H9 (cell line): ENCODE measurements around the gene SLC25A26. TPM values are rescaled to one million over a fixed set of nuclear protein-coding genes. Genes with fewer than 3 reads are reported as not detected.

Source experiments
- DNase-seq: peaks from one replicate; pipeline ENCODE4 v3.0.0-alpha.2; 2017
- H2AFZ ChIP-seq: one replicate; pipeline ENCODE4 v1.6.1; 2013; ENCODE audit warnings: mild to moderate bottlenecking, low read length, control low read depth, moderate library complexity
- H2AK5ac ChIP-seq: 2 replicates; pipeline ENCODE4 v1.6.1; 2013; ENCODE audit warnings: low read length, control low read depth, mixed read lengths; ENCODE audit not compliant: insufficient read length
- H2BK120ac ChIP-seq: one replicate; pipeline ENCODE4 v1.6.1; 2013; ENCODE audit warnings: low read depth, mild to moderate bottlenecking, low read length, control low read depth, inconsistent platforms; ENCODE audit not compliant: poor library complexity, severe bottlenecking
- H2BK12ac ChIP-seq: 2 replicates; pipeline ENCODE4 v1.6.1; 2013; ENCODE audit warnings: low read length, control low read depth, mixed read lengths, low read depth; ENCODE audit not compliant: insufficient read length
- H2BK15ac ChIP-seq: 2 replicates; pipeline ENCODE4 v1.6.1; 2013; ENCODE audit warnings: low read depth, low read length, control low read depth
- H2BK20ac ChIP-seq: one replicate; pipeline ENCODE4 v1.6.1; 2013; ENCODE audit warnings: low read depth, mild to moderate bottlenecking, low read length, control low read depth, inconsistent platforms; ENCODE audit not compliant: poor library complexity, severe bottlenecking
- H2BK5ac ChIP-seq: 2 replicates; pipeline ENCODE4 v1.6.1; 2013; ENCODE audit warnings: low read length, control low read depth, mixed read lengths; ENCODE audit not compliant: insufficient read length
- H3K14ac ChIP-seq: 2 replicates; pipeline ENCODE4 v1.6.1; 2013; ENCODE audit warnings: low read length, control low read depth; ENCODE audit not compliant: insufficient read depth
- H3K18ac ChIP-seq: 2 replicates; pipeline ENCODE4 v1.6.1; 2013; ENCODE audit warnings: low read depth, mild to moderate bottlenecking, mixed read lengths, low read length, control low read depth; ENCODE audit not compliant: insufficient read length
- H3K23ac ChIP-seq: 2 replicates; pipeline ENCODE4 v1.6.1; 2013; ENCODE audit warnings: low read length, control low read depth, mixed read lengths, low read depth; ENCODE audit not compliant: insufficient read length
- H3K23me2 ChIP-seq: 2 replicates; pipeline ENCODE4 v1.6.1; 2013; ENCODE audit warnings: low read depth, mild to moderate bottlenecking, mixed read lengths, low read length, control low read depth; ENCODE audit not compliant: insufficient read length, poor library complexity, severe bottlenecking
- H3K27ac ChIP-seq: 2 replicates; pipeline ENCODE4 v1.5.1; 2013; ENCODE audit warnings: low read length, control low read depth, mixed read lengths, low read depth; ENCODE audit not compliant: insufficient read length
- H3K27me3 ChIP-seq: 2 replicates; pipeline ENCODE4 v1.6.1; 2013; ENCODE audit warnings: low read length, control low read depth, inconsistent platforms; ENCODE audit not compliant: insufficient read depth
- H3K4ac ChIP-seq: 2 replicates; pipeline ENCODE4 v1.6.1; 2013; ENCODE audit warnings: low read depth, mild to moderate bottlenecking, control low read depth, inconsistent platforms, low read length, moderate library complexity
- H3K4me1 ChIP-seq: 2 replicates; pipeline ENCODE4 v1.6.1; 2013; ENCODE audit warnings: low read length, control low read depth, inconsistent platforms; ENCODE audit not compliant: insufficient read depth
- H3K4me2 ChIP-seq: 2 replicates; pipeline ENCODE4 v1.6.1; 2013; ENCODE audit warnings: low read length, control low read depth, mixed read lengths; ENCODE audit not compliant: insufficient read length, insufficient read depth
- H3K56ac ChIP-seq: 2 replicates; pipeline ENCODE4 v1.6.1; 2013; ENCODE audit warnings: low read depth, mild to moderate bottlenecking, mixed read lengths, low read length, control low read depth; ENCODE audit not compliant: insufficient read length
- H3K79me1 ChIP-seq: 2 replicates; pipeline ENCODE4 v1.6.1; 2013; ENCODE audit warnings: low read depth, mild to moderate bottlenecking, moderate library complexity, low read length, control low read depth, inconsistent platforms; ENCODE audit not compliant: insufficient read depth, poor library complexity, severe bottlenecking
- H3K79me2 ChIP-seq: 2 replicates; pipeline ENCODE4 v1.6.1; 2013; ENCODE audit warnings: low read length, control low read depth, inconsistent platforms; ENCODE audit not compliant: insufficient read depth
- H3K9ac ChIP-seq: 2 replicates; pipeline ENCODE4 v1.6.1; 2013; ENCODE audit warnings: low read length, control low read depth, mixed read lengths; ENCODE audit not compliant: insufficient read length; ENCODE audit errors: extremely low read depth
- H3K9me3 ChIP-seq: one replicate; pipeline ENCODE4 v1.6.1; 2013; ENCODE audit warnings: low read depth, low read length, inconsistent platforms; ENCODE audit not compliant: control insufficient read depth
- H3T11ph ChIP-seq: one replicate; pipeline ENCODE4 v1.6.1; 2013; ENCODE audit warnings: mild to moderate bottlenecking, low read length, control low read depth, inconsistent platforms
- H4K20me1 ChIP-seq: one replicate; pipeline ENCODE4 v1.6.1; 2013; ENCODE audit not compliant: control insufficient read depth, insufficient read length, insufficient read depth
- H4K5ac ChIP-seq: 2 replicates; pipeline ENCODE4 v1.6.1; 2013; ENCODE audit warnings: low read depth, mild to moderate bottlenecking, mixed read lengths, low read length, control low read depth; ENCODE audit not compliant: insufficient read length
- H4K8ac ChIP-seq: replicated peaks from 2 replicates; pipeline ENCODE4 v1.6.1; 2013; ENCODE audit warnings: low read length, control low read depth, mixed read lengths, low read depth; ENCODE audit not compliant: insufficient read length
- H4K91ac ChIP-seq: 2 replicates; pipeline ENCODE4 v1.6.1; 2013; ENCODE audit warnings: low read depth, mild to moderate bottlenecking, moderate library complexity, mixed read lengths, low read length, control low read depth; ENCODE audit not compliant: insufficient read length
- H3K27ac Mint-ChIP-seq, 3 experiments: 2 replicates in 2 of 3; 3 replicates in 1 of 3; pipeline ENCODE4 v1.8.0; 2020 to 2021; ENCODE audit warnings: mixed read lengths in 3 of 3, mild to moderate bottlenecking in 1 of 3, moderate library complexity in 1 of 3
- H3K27me3 Mint-ChIP-seq: 2 replicates; pipeline ENCODE4 v1.8.0; 2021; ENCODE audit warnings: low read depth, mild to moderate bottlenecking, moderate library complexity, mixed read lengths
- H3K36me3 Mint-ChIP-seq, 3 experiments: 2 replicates in 2 of 3; 3 replicates in 1 of 3; pipeline ENCODE4 v1.8.0; 2020 to 2021; ENCODE audit warnings: low read depth in 3 of 3, mixed read lengths in 3 of 3; ENCODE audit not compliant: insufficient read depth in 1 of 3
- H3K4me1 Mint-ChIP-seq, 2 experiments: 2 replicates each; pipeline ENCODE4 v1.8.0; 2020; ENCODE audit warnings: mixed read lengths in 2 of 2
- H3K4me3 Mint-ChIP-seq, 2 experiments: 2 replicates in 1 of 2; 3 replicates in 1 of 2; pipeline ENCODE4 v1.8.0; 2020 to 2021; ENCODE audit warnings: mild to moderate bottlenecking in 2 of 2, mixed read lengths in 2 of 2, moderate library complexity in 1 of 2
- H3K9me3 Mint-ChIP-seq, 2 experiments: 2 replicates in 1 of 2; 3 replicates in 1 of 2; pipeline ENCODE4 v1.8.0; 2020; ENCODE audit warnings: mild to moderate bottlenecking in 2 of 2, mixed read lengths in 2 of 2, moderate library complexity in 1 of 2
- CTCF ChIP-seq: fragments of 200-600 bp; sonication (generic); conservative IDR thresholded peaks from 3 replicates; pipeline ENCODE4 v1.8.0; 2021; ENCODE audit warnings: antibody characterized with exemption, mild to moderate bottlenecking
- total RNA-seq: library from RNA; stranded (reverse); gene quantifications from 2 replicates; pipeline ENCODE4 v1.2.1, GENCODE V29; 2021

Gene SLC25A26
- total RNA-seq, 1 experiment from 2014 or later: 30.2 TPM

GRCh38 chr3:66390013-66390412 lies 169.2 kb downstream of the SLC25A26 start:
- H3K18ac ChIP-seq: no peak overlapping the region
- H4K5ac ChIP-seq: no peak overlapping the region
- no peak for DNase-seq
- H4K20me1 ChIP-seq: no peaks in the 10 kb centered on the region
- peaks cover 7 to 13% of the 10 kb centered on the region in 2 experiments for H3K4me1 Mint-ChIP-seq
- no peak overlapping the region for H3K4me3 Mint-ChIP-seq
- H3K9me3 Mint-ChIP-seq: no peaks in the 10 kb centered on the region
- H2BK12ac ChIP-seq: no peak overlapping the region
- H2AFZ ChIP-seq: no peak overlapping the region
- no peak overlapping the region for H3K4me2 ChIP-seq
- H3K27me3 Mint-ChIP-seq: no peaks in the 10 kb centered on the region
- no peak overlapping the region for H3K23ac ChIP-seq
- H4K8ac ChIP-seq: no peak overlapping the region
- no peak overlapping the region for H3K4ac ChIP-seq
- no peaks in the 10 kb centered on the region for H3K9me3 ChIP-seq
- H3K79me1 ChIP-seq: no peaks in the 10 kb centered on the region
- H3K56ac ChIP-seq: no peak overlapping the region
- H3K27ac Mint-ChIP-seq: no peak overlapping the region
- H2BK5ac ChIP-seq: no peak overlapping the region
- H4K91ac ChIP-seq: no peak overlapping the region
- H3K79me2 ChIP-seq: peaks cover 2% of the 10 kb centered on the region; the same call in 1 of the 2 replicates
- no peak overlapping the region for H3K9ac ChIP-seq
- H3K14ac ChIP-seq: no peak overlapping the region
- H2BK20ac ChIP-seq: no peak overlapping the region
- no peak for TF ChIP-seq CTCF
- no peak overlapping the region for H3T11ph ChIP-seq
- no peaks in the 10 kb centered on the region for H3K27me3 ChIP-seq
- H2BK120ac ChIP-seq: no peak overlapping the region
- no peaks in the 10 kb centered on the region for H3K23me2 ChIP-seq
- no peaks in the 10 kb centered on the region for H3K4me1 ChIP-seq
- H3K27ac ChIP-seq: no peak overlapping the region
- H2AK5ac ChIP-seq: no peak overlapping the region
- no peak overlapping the region for H2BK15ac ChIP-seq
- peaks cover 63 to 86% (median 84%) of the 10 kb centered on the region in 3 experiments for H3K36me3 Mint-ChIP-seq
